HG02840 (cell line): Measurements from ENCODE around the gene RAPGEFL1.
A peak's percentile ranks its signal among the peaks of the same experiment; 100 is the strongest.
"Not testable (repeated sequence)": the region's sequence is repeated elsewhere in the genome, so short reads cannot be mapped to it uniquely, and the experiment has no call there.

Experiments
- ATAC-seq: cut with Tn5 transposase; IDR thresholded peaks from one replicate; pipeline ENCODE4 v1.9.1; 2021; ENCODE audit warnings: mild to moderate bottlenecking, moderate library complexity, moderate number of reproducible peaks; ENCODE audit not compliant: unreplicated experiment, low FRiP score

RAPGEFL1 gene

GRCh38 chr17:40173778-40174135 lies 3.5 kb upstream of the RAPGEFL1 start:
- ATAC-seq = no peak

- no peak for ATAC-seq
These were observed 2.8 kb upstream of the RAPGEFL1 start for GRCh38 chr17:40174514-40174913.

GRCh38 chr17:40175928-40176753 lies 1.1 kb upstream of the RAPGEFL1 start:
- ATAC-seq = no peak

GRCh38 chr17:40176754-40177110 lies 538 bp upstream of the RAPGEFL1 start:
- ATAC-seq = no peak

GRCh38 chr17:40178021-40178601 lies 841 bp downstream of the RAPGEFL1 start:
- no peak for ATAC-seq

GRCh38 chr17:40178660-40179059 lies 1.4 kb downstream of the RAPGEFL1 start:
- no peak for ATAC-seq

GRCh38 chr17:40179923-40180659 lies 2.8 kb downstream of the RAPGEFL1 start:
- ATAC-seq = no peak

- no peak for ATAC-seq
These were observed 3.4 kb downstream of the RAPGEFL1 start for GRCh38 chr17:40180694-40181093.

GRCh38 chr17:40181205-40181604 lies 3.9 kb downstream of the RAPGEFL1 start:
- ATAC-seq = no peak

GRCh38 chr17:40182606-40183005 lies 5.3 kb downstream of the RAPGEFL1 start:
- no peak for ATAC-seq

- ATAC-seq = no peak
These were observed 10.0 kb downstream of the RAPGEFL1 start for GRCh38 chr17:40187238-40187637.

- no peak for ATAC-seq
These were observed 11.4 kb downstream of the RAPGEFL1 start for GRCh38 chr17:40188694-40189093.

GRCh38 chr17:40190197-40191021 lies 13.1 kb downstream of the RAPGEFL1 start:
- ATAC-seq = no peak

GRCh38 chr17:40191237-40192208 lies 14.3 kb downstream of the RAPGEFL1 start:
- peak; percentile 58 for ATAC-seq

GRCh38 chr17:40192961-40193360 lies 15.7 kb downstream of the RAPGEFL1 start:
- no peak for ATAC-seq

- ATAC-seq = no peak
These were observed 17.6 kb downstream of the RAPGEFL1 start for GRCh38 chr17:40194821-40195220.

- ATAC-seq = no peak
These were observed 20.3 kb downstream of the RAPGEFL1 start for GRCh38 chr17:40197550-40197949.

- ATAC-seq = not testable (repeated sequence)
These were observed 20.7 kb downstream of the RAPGEFL1 start for GRCh38 chr17:40197965-40198456.

- ATAC-seq = no peak
These were observed 21.3 kb downstream of the RAPGEFL1 start for GRCh38 chr17:40198576-40198975.
